HFFc6 (cell line): ENCODE measurements around the gene CNST. TPM values are rescaled to one million over a fixed set of nuclear protein-coding genes. Genes with fewer than 3 reads are reported as not detected.
"Not testable (repeated sequence)": the region's sequence is repeated elsewhere in the genome, so short reads cannot be mapped to it uniquely, and the experiment has no call there.

Experiments used
- DNase-seq: peaks from one replicate; pipeline ENCODE4 v3.0.0-alpha.2; 2018
- H3K27ac Mint-ChIP-seq: 2 replicates; pipeline ENCODE4 v1.8.0; 2020; ENCODE audit warnings: mild to moderate bottlenecking, mixed read lengths
- H3K27me3 Mint-ChIP-seq: 2 replicates; pipeline ENCODE4 v1.8.0; 2021; ENCODE audit warnings: mild to moderate bottlenecking, moderate library complexity, mixed read lengths; ENCODE audit not compliant: insufficient read depth
- H3K36me3 Mint-ChIP-seq: 2 replicates; pipeline ENCODE4 v1.8.0; 2021; ENCODE audit warnings: low read depth, mixed read lengths
- H3K4me1 Mint-ChIP-seq: 2 replicates; pipeline ENCODE4 v1.8.0; 2020; ENCODE audit warnings: low read depth, mixed read lengths
- H3K4me3 Mint-ChIP-seq: 2 replicates; pipeline ENCODE4 v1.8.0; 2020; ENCODE audit warnings: mild to moderate bottlenecking, moderate library complexity, mixed read lengths
- H3K9me3 Mint-ChIP-seq: 2 replicates; pipeline ENCODE4 v1.8.0; 2020; ENCODE audit warnings: mild to moderate bottlenecking, mixed read lengths
- total RNA-seq, 6 experiments: library from RNA; stranded (reverse); fragmentation: NEBNext Ultra II Directional; extraction: Animal tissue kit (Norgen Biotek cat#: 25700); gene quantifications; 2 replicates in 1 of 6; 3 replicates in 5 of 6; pipeline ENCODE4 v1.2.3, GENCODE V29; 2021
- TF ChIP-seq, protein P1 (sequence below): fragments of 200-600 bp; sonication (generic); IDR thresholded peaks from 2 replicates; pipeline ENCODE4 v1.5.0; 2021; ENCODE audit warnings: antibody characterized with exemption, mild to moderate bottlenecking

The CNST gene
- total RNA-seq, 6 experiments from 2014 or later, result 56.4 to 67.9 (median 59.6) TPM

DNA sequence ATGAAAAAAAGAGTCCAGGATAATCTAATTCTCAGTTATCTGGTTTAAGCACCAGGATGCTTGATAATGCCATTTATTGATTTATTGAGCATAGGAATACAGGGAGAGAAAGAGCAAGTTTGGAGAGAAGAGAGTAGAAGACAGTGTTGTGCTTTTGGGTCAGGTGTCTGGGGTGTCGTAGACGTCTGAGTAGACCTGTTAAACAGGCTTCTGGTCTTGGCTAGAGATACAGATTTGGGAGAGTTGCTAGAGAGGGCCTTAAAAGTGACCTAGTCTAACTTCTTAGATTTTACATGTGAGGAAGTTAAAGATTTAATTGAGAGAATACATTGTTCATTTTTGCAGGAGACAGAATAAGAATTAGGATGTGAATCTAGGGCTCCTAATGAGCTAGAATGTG is 34.3 kb downstream of the CNST start:
- DNase-seq, result no peak
- TF ChIP-seq, protein P1, sequence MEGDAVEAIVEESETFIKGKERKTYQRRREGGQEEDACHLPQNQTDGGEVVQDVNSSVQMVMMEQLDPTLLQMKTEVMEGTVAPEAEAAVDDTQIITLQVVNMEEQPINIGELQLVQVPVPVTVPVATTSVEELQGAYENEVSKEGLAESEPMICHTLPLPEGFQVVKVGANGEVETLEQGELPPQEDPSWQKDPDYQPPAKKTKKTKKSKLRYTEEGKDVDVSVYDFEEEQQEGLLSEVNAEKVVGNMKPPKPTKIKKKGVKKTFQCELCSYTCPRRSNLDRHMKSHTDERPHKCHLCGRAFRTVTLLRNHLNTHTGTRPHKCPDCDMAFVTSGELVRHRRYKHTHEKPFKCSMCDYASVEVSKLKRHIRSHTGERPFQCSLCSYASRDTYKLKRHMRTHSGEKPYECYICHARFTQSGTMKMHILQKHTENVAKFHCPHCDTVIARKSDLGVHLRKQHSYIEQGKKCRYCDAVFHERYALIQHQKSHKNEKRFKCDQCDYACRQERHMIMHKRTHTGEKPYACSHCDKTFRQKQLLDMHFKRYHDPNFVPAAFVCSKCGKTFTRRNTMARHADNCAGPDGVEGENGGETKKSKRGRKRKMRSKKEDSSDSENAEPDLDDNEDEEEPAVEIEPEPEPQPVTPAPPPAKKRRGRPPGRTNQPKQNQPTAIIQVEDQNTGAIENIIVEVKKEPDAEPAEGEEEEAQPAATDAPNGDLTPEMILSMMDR, result no peak
- peaks cover 12% of the 10 kb centered on the region for H3K9me3 Mint-ChIP-seq
- no peak overlapping the region for H3K4me3 Mint-ChIP-seq
- H3K36me3 Mint-ChIP-seq, result peaks cover 60% of the 10 kb centered on the region
- H3K27me3 Mint-ChIP-seq, result peaks cover 5% of the 10 kb centered on the region; the same call in 1 of the 2 replicates
- peaks cover 69% of the 10 kb centered on the region for H3K4me1 Mint-ChIP-seq
- peak overlapping the region; percentile 71 for H3K27ac Mint-ChIP-seq

DNA sequence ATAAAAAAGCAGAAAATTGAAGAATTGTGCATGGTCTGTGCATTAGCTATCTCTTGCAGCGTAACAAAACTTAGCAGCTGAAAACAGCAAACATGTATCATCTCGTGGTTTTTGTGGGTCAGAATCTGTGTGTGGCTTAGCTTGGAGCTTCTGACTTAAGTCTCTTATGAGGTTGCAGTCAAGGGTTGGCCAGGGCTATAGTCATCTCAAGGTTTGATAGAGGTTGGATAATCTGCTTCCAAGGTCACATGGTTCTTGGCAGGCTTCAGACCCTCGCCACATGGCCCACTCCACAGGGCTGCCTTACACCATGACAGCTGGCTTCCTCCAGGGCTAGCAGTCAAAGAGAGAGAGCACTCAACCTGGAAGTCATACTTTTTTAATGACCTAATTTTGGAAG is 35.9 kb downstream of the CNST start:
- Mint-ChIP-seq H3K9me3 (peaks cover 18% of the 10 kb centered on the region), H3K27ac (peak overlapping the region; percentile 19), H3K4me1 (peaks cover 52% of the 10 kb centered on the region), H3K4me3 (no peak overlapping the region), H3K36me3 (peaks cover 52% of the 10 kb centered on the region), H3K27me3 (peaks cover 5% of the 10 kb centered on the region; the same call in 1 of the 2 replicates)
- TF ChIP-seq, protein P1, result no peak
- DNase-seq, result peak; percentile 22

DNA sequence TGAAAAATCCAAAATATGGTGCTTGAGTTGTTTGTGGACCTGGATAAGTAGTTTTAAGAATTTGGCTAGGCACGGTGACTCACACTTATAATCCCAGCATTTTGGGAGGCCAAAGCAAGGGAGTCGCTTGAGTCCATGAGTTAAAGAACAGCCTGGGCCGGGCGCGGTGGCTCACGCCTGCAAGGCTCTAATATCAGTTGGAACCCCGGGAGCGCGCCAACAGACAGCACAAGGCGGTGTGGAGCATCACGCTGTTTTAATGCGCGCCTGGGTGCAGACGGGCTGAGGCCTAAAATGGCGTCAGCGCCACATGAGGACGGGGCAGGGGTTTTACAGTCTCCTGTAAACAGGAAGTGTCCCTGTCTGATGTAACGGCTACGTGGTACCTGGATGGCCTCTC is 39.0 kb downstream of the CNST start:
- 0 out of 2 replicates have a peak overlapping the region, but pooled peaks have one; percentile 11 for H3K27ac Mint-ChIP-seq
- peaks cover 55% of the 10 kb centered on the region for H3K36me3 Mint-ChIP-seq
- H3K27me3 Mint-ChIP-seq, H3K4me3 Mint-ChIP-seq, DNase-seq: not testable (repeated sequence)
- H3K9me3 Mint-ChIP-seq, result peaks cover 18% of the 10 kb centered on the region
- H3K4me1 Mint-ChIP-seq, result peaks cover 65% of the 10 kb centered on the region

DNA sequence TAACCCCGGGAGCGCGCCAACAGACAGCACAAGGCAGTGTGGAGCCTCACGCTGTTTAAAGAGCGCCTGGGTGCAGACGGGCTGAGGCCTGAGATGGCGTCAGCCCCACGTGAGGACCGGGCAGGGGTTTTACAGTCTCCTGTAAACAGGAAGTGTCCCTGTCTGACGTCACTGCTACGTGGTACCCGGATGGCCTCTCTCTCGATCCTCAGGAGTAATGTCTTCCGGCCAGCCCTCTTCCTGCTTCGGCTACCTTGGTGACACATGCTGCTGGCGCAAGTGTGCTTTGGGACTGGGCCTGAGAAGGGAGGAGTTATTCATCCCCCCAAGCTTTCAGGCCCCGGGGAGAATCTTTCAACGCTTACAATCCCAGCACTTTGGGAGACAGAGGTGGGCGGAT is 41.2 kb downstream of the CNST start:
- H3K9me3 Mint-ChIP-seq, result peaks cover 18% of the 10 kb centered on the region
- peaks cover 68% of the 10 kb centered on the region for H3K4me1 Mint-ChIP-seq
- peaks cover 55% of the 10 kb centered on the region for H3K36me3 Mint-ChIP-seq
- TF ChIP-seq, protein P1, result no peak
- H3K4me3 Mint-ChIP-seq, result peak overlapping the region; percentile 24; the same call in 1 of the 2 replicates
- no peak for DNase-seq
- H3K27me3 Mint-ChIP-seq, result peaks cover 6% of the 10 kb centered on the region; the same call in 1 of the 2 replicates
- peak overlapping the region; percentile 97 for H3K27ac Mint-ChIP-seq

DNA sequence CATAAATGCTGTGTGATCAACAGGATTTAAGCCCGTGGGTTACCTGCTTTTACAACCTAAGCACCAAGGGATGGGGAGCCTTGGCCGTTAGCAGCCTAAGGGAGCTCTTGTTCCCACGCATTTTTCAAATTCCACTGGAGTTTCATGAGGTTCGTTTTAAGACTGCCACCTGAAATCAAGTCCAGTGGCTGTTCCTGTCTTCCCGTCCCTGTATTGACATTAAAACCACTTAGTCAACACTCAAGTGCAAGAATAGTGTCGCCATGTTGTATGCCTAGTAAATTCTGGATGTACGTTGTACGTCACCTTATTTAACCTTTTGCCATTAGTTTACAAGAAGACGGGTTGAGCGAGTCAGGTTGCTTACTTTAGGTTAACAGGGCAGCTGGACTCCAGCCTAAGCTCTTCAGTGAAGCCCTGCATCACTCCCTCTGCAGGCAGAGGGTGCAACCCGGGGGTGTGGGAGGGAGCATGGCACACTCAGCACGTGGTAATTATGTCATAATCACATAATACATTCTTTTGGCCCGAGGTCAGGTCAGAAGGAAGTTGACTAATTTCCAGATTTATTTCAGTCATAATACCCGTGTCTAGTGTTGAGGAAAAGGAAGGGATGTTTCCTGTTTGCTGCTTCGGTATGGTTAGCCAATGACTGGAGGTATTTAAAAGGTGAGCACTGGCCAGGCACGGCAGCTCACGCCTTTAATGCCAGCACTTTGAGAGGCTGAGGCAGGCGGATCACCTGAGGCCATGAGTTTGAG is 42.5 kb downstream of the CNST start:
- TF ChIP-seq, protein P1, result peak; percentile 73
- Mint-ChIP-seq H3K4me3 (peak overlapping the region; percentile 81), H3K9me3 (peaks cover 12% of the 10 kb centered on the region), H3K4me1 (peaks cover 67% of the 10 kb centered on the region), H3K27me3 (peaks cover 6% of the 10 kb centered on the region; the same call in 1 of the 2 replicates), H3K36me3 (peaks cover 42% of the 10 kb centered on the region), H3K27ac (peak overlapping the region; percentile 97)
- DNase-seq, result peak; percentile 96

DNA sequence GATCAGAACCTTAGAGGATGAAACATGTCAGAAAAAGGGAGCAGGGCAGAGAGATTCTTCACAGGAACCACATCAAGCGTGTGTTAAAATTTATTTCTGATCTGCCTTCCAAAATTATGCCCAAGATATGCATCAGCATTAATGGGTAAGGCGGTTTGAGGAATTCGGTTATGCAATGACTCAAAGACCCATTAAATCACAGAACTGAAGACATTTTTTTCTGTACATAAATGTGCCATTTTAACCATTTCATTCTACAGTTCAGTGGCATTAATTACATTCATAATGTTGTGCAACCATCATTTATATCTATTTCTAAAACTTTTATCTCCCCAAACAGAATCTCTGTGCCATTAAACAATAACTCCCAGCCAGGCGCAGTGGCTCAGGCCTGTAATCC is 43.4 kb downstream of the CNST start:
- Mint-ChIP-seq H3K36me3 (peaks cover 45% of the 10 kb centered on the region), H3K4me3 (peak overlapping the region; percentile 81), H3K9me3 (peaks cover 12% of the 10 kb centered on the region), H3K4me1 (peaks cover 69% of the 10 kb centered on the region), H3K27me3 (peaks cover 6% of the 10 kb centered on the region; the same call in 1 of the 2 replicates), H3K27ac (peak overlapping the region; percentile 97)
- TF ChIP-seq, protein P1, result no peak
- peak; percentile 70 for DNase-seq
